ENCODE measurements around the gene BCAP29. TPM values are rescaled to one million over a fixed set of nuclear protein-coding genes. Genes with fewer than 3 reads are reported as not detected.

BCAP29 gene
- total and polyA plus RNA-seq, 4 experiments from 2014 or later: 17.0 to 34.8 (median 26.4) TPM

DNA sequence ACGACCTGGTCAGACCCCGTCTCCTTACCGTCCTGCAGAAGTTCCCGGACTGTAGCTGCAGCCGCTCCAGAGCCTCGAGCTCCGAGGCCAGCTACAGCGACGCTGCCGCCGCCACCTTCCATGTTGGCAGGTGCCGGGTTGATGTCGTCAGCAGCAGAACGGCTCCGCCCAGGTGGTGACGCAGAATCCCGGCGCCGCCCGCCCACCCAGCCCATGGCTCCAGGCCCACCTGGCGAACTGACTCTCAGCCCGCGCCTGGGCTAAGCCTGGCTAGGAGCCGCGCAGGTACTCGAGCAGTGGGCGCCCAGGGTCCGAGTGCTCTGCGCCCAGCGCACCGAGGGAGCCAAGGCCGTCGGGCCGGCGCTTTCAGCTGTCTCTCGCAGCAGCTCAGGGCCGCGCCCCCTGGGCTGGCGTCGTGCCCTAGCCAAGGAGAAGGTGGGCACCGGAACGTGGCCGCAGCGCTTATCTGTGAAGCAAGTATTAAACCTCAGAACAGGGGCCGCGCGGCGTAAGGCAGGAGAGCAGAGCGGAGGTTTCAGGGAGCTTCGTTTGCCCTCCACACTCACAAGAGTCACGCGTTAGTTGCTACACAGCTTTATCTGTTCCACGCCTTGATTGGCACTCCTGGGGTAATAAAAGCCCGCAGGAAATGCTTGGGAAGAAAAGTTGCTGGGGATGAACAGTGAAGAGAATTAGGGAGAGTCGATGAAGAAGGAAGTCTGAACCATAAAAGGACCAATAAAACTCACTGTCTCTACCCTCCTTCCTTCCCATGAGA lies 16.1 kb upstream of the BCAP29 start, which contains the start of the genes COG5 and DUS4L:
Gene COG5, minus strand, starts transcription at position 146 of the 778 bp plus-strand sequence. Its CDS starts 24 bp downstream, at position 122.
Gene DUS4L, plus strand, starts transcription at position 197 of the 778 bp plus-strand sequence. CDS start 3,100 bp downstream, outside the sequence.
- H3K4me3 Mint-ChIP-seq: peak within 1 kb of the TSS; percentile 85 to 95 (median 90)
- H3K36me3 ChIP-seq (ENCODE audit: insufficient read depth, low read length): no peaks in the 10 kb centered on the region
- peak within 1 kb of the TSS; percentile 76 to 85 for H3K4me3 ChIP-seq (ENCODE audit: low read length in 2 of 2)
- H3K4me1 Mint-ChIP-seq: peaks cover 50 to 66% (median 58%) of the 10 kb centered on the region in 4 donors
- intact Hi-C loops (cut with micrococcal nuclease): loop anchor here (1.0 to 10.0 kb wide), 7 partner anchors 16 to 1005 kb away; partner anchors contain the start of genes BCAP29, DLD, DNAJB9 and PIK3CG
- H3K27me3 Mint-ChIP-seq: no peaks in the 10 kb centered on the region
- no peaks in the 10 kb centered on the region for H3K27me3 ChIP-seq (ENCODE audit: insufficient read depth, low read length)
- H3K27ac Mint-ChIP-seq: peak within 1 kb of the TSS; percentile 92 to 99 (median 97)
- H3K4me1 ChIP-seq (ENCODE audit: insufficient read depth, low read length): peaks cover 56% of the 10 kb centered on the region
- POLR2A ChIA-PET (ENCODE audit: partially characterized antibody): interaction anchor here (1.0 to 3.3 kb wide), 10 partner anchors 9 to 395 kb away, joined by 3 to 28 read pairs (median 6); partner anchors contain the start of genes BCAP29, CBLL1, DLD and HBP1
- no peaks in the 10 kb centered on the region for H3K9me3 Mint-ChIP-seq
- H3K27ac ChIP-seq (ENCODE audit: low read depth, low read length): peak within 1 kb of the TSS; percentile 97
- DNase-seq: peak; percentile 83 to 86 (median 85)
- CTCF ChIA-PET (ENCODE audit: partially characterized antibody): interaction anchor here (0.9 to 1.5 kb wide), 5 partner anchors 77 to 316 kb away, joined by 3 to 7 read pairs (median 4); partner anchors contain the start of gene CBLL1
- peaks cover 8 to 18% of the 10 kb centered on the region in 2 donors for H3K36me3 Mint-ChIP-seq
- H3K9me3 ChIP-seq (ENCODE audit: control insufficient read depth in 1 of 2, low read length in 2 of 2): no peaks in the 10 kb centered on the region

DNA sequence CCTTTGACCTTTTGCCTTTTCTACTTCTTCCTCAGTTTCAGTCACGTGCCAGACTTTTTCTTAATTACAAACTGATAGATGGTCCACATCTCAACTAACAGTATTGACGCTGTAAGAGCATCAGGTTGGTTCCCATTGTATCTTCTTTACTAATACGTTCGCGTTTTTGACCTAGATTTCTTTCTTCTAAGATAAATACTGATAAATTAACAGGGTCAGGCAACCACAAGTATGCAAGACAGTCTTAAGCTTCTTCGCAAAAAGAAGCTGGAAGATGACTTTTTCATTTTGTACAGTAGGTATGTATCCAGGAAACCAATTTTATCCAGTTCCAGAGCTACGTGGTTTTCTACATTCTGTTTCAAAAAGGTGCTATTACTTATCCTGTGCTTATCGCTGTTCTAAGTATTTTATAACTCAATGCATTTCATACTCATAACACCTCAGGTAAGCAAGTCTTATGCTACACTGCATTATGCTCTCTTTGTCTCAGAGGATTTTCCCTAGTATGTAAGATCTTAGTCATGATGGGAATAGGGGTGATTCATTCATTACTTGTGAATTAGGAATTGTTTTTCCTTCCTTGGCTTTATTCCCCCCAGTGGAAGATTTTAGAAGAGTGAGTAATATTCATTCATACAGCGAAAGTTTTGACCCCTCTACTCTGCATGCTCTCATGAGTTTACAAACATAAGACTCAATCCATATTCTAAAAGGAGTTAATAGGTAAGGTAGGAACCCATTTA lies 15.3 kb upstream of the BCAP29 start:
- H3K27ac Mint-ChIP-seq: peak overlapping the region; percentile 92 to 99 (median 97)
- no peak for DNase-seq
- no peaks in the 10 kb centered on the region for H3K9me3 Mint-ChIP-seq
- peak overlapping the region; percentile 76 to 85 for H3K4me3 ChIP-seq (ENCODE audit: low read length in 2 of 2)
- no peaks in the 10 kb centered on the region for H3K27me3 Mint-ChIP-seq
- H3K4me3 Mint-ChIP-seq: peak overlapping the region; percentile 85 to 95 (median 90)
- H3K36me3 Mint-ChIP-seq: peaks cover 15 to 16% of the 10 kb centered on the region in 2 donors
- intact Hi-C loops (cut with micrococcal nuclease): loop anchor here (1.0 to 10.0 kb wide), 4 partner anchors 16 to 700 kb away; partner anchors contain the start of genes BCAP29, DLD and PIK3CG
- no peaks in the 10 kb centered on the region for H3K36me3 ChIP-seq (ENCODE audit: insufficient read depth, low read length)
- ChIA-PET POLR2A (ENCODE audit: partially characterized antibody) (interaction anchor here (1.2 to 3.3 kb wide), 8 partner anchors 9 to 396 kb away, joined by 3 to 28 read pairs (median 7); partner anchors contain the start of genes BCAP29, CBLL1, DLD and HBP1), CTCF (ENCODE audit: partially characterized antibody) (interaction anchor here (0.8 to 1.5 kb wide), 6 partner anchors 26 to 315 kb away, joined by 3 to 7 read pairs (median 4); partner anchors contain the start of gene CBLL1)
- H3K9me3 ChIP-seq (ENCODE audit: control insufficient read depth in 1 of 2, low read length in 2 of 2): no peaks in the 10 kb centered on the region
- H3K4me1 Mint-ChIP-seq: peaks cover 44 to 58% (median 51%) of the 10 kb centered on the region in 4 donors
- peak overlapping the region; percentile 97 for H3K27ac ChIP-seq (ENCODE audit: low read depth, low read length)
- H3K4me1 ChIP-seq (ENCODE audit: insufficient read depth, low read length): peaks cover 48% of the 10 kb centered on the region
- no peaks in the 10 kb centered on the region for H3K27me3 ChIP-seq (ENCODE audit: insufficient read depth, low read length)

DNA sequence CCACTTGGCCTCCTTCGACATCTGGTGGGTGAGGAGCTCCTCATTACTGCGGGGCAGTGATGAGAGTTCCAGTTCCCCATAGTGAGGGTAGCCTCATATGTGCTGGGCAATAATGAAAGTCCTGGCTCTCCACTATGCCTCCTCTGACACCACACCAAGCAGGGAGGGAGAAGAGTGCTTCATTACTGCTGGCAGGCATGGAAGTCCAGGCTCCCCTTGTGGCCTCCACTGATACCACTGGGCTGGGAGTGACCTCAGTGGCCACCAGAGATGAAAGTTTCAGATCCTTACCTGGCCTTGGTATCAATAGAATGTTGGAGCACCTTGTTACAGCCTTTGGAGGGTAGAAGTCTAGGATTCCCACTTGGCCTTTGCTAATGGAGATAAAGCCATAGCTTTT lies 9.7 kb upstream of the BCAP29 start:
- Histone ChIP-seq H3K27ac (ENCODE audit: low read depth, low read length) (no peak overlapping the region), H3K36me3 (ENCODE audit: insufficient read depth, low read length) (peaks cover 4% of the 10 kb centered on the region), H3K9me3 (ENCODE audit: control insufficient read depth in 1 of 2, low read length in 2 of 2) (no peaks in the 10 kb centered on the region), H3K27me3 (ENCODE audit: insufficient read depth, low read length) (no peaks in the 10 kb centered on the region), H3K4me1 (ENCODE audit: insufficient read depth, low read length) (peaks cover under 1% of the 10 kb centered on the region), H3K4me3 (ENCODE audit: low read length in 2 of 2) (no peak overlapping the region)
- no peak for DNase-seq
- peaks cover 4 to 8% (median 6%) of the 10 kb centered on the region in 4 donors for H3K4me1 Mint-ChIP-seq
- no peak overlapping the region for H3K4me3 Mint-ChIP-seq
- CTCF ChIA-PET (ENCODE audit: partially characterized antibody): no interaction called here
- H3K27ac Mint-ChIP-seq: no peak overlapping the region
- intact Hi-C loops (cut with micrococcal nuclease): no loop called here
- no peaks in the 10 kb centered on the region for H3K9me3 Mint-ChIP-seq
- H3K27me3 Mint-ChIP-seq: no peaks in the 10 kb centered on the region
- H3K36me3 Mint-ChIP-seq: peaks cover 23 to 26% of the 10 kb centered on the region in 2 donors
- POLR2A ChIA-PET (ENCODE audit: partially characterized antibody): no interaction called here

DNA sequence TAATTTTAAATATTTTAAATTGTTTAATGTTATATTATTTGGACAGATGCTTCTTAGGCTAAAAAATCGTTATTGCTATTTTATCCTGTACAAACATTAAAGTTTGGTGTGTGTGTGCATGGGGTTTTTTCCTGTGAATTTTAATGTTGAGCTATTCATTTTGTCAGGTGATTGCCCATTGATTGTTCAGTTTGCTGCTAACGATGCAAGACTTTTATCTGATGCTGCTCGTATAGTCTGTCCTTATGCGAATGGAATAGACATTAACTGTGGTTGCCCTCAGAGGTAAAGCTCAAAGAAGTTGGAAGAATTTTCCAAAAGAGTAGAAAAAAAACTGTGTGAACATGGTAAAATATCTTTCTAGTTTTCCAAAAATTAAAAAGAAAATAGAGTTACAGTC lies 6.5 kb upstream of the BCAP29 start:
- H3K9me3 Mint-ChIP-seq: no peaks in the 10 kb centered on the region
- intact Hi-C loops (cut with micrococcal nuclease): no loop called here
- POLR2A ChIA-PET (ENCODE audit: partially characterized antibody): interaction anchor here (0.6 kb wide), 1 partner anchor 9 kb away, joined by 3 read pairs; no protein-coding TSS in a partner anchor
- H3K27ac Mint-ChIP-seq: no peak overlapping the region
- no peaks in the 10 kb centered on the region for H3K4me1 ChIP-seq (ENCODE audit: insufficient read depth, low read length)
- CTCF ChIA-PET (ENCODE audit: partially characterized antibody): no interaction called here
- peaks cover 0 to 3% (median under 1%) of the 10 kb centered on the region in 4 donors for H3K4me1 Mint-ChIP-seq
- H3K4me3 ChIP-seq (ENCODE audit: low read length in 2 of 2): no peak overlapping the region
- no peaks in the 10 kb centered on the region for H3K27me3 Mint-ChIP-seq
- H3K36me3 Mint-ChIP-seq: peaks cover 18 to 21% of the 10 kb centered on the region in 2 donors
- H3K36me3 ChIP-seq (ENCODE audit: insufficient read depth, low read length): peaks cover 4% of the 10 kb centered on the region
- no peak overlapping the region for H3K27ac ChIP-seq (ENCODE audit: low read depth, low read length)
- H3K9me3 ChIP-seq (ENCODE audit: control insufficient read depth in 1 of 2, low read length in 2 of 2): no peaks in the 10 kb centered on the region
- DNase-seq: no peak
- no peaks in the 10 kb centered on the region for H3K27me3 ChIP-seq (ENCODE audit: insufficient read depth, low read length)
- H3K4me3 Mint-ChIP-seq: no peak overlapping the region

DNA sequence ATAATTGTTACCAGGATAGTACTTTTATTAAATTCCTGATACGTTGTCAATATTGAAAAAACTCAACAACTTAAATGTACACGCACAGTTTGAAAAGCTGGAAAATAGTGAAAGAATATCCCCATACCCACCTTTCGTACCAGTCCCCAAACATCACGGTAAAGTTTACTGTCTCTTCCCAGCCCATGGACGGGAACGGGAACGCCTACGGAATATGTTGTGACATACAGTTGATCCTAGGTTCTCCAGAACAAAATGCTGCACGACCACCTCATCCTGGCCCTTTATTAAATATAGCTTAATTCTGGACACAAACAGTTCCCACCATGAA lies 527 bp upstream of the BCAP29 start:
- POLR2A ChIA-PET (ENCODE audit: partially characterized antibody): interaction anchor here (0.6 to 1.9 kb wide), 6 partner anchors 15 to 411 kb away, joined by 3 to 28 read pairs (median 5); partner anchors contain the start of genes CBLL1, COG5, DUS4L and HBP1
- Mint-ChIP-seq H3K9me3 (no peaks in the 10 kb centered on the region), H3K4me3 (peak overlapping the region; percentile 84 to 94 (median 92)), H3K27ac (peak overlapping the region; percentile 71 to 96 (median 94)), H3K36me3 (peaks cover 0 to 5% of the 10 kb centered on the region in 2 donors), H3K27me3 (no peaks in the 10 kb centered on the region), H3K4me1 (peaks cover 15 to 25% (median 19%) of the 10 kb centered on the region in 4 donors)
- H3K9me3 ChIP-seq (ENCODE audit: control insufficient read depth in 1 of 2, low read length in 2 of 2): no peaks in the 10 kb centered on the region
- peak overlapping the region; percentile 37 to 74 for H3K4me3 ChIP-seq (ENCODE audit: low read length in 2 of 2)
- H3K4me1 ChIP-seq (ENCODE audit: insufficient read depth, low read length): peaks cover 25% of the 10 kb centered on the region
- H3K36me3 ChIP-seq (ENCODE audit: insufficient read depth, low read length): no peaks in the 10 kb centered on the region
- intact Hi-C loops (cut with micrococcal nuclease): loop anchor here (5.0 kb wide), 1 partner anchor 163 kb away; the partner anchor contains the start of gene CBLL1
- no peaks in the 10 kb centered on the region for H3K27me3 ChIP-seq (ENCODE audit: insufficient read depth, low read length)
- CTCF ChIA-PET (ENCODE audit: partially characterized antibody): interaction anchor here (0.9 to 1.1 kb wide), 2 partner anchors 164 to 168 kb away, joined by 3 read pairs; no protein-coding TSS in a partner anchor
- peak overlapping the region; percentile 54 for H3K27ac ChIP-seq (ENCODE audit: low read depth, low read length)
- no peak for DNase-seq

DNA sequence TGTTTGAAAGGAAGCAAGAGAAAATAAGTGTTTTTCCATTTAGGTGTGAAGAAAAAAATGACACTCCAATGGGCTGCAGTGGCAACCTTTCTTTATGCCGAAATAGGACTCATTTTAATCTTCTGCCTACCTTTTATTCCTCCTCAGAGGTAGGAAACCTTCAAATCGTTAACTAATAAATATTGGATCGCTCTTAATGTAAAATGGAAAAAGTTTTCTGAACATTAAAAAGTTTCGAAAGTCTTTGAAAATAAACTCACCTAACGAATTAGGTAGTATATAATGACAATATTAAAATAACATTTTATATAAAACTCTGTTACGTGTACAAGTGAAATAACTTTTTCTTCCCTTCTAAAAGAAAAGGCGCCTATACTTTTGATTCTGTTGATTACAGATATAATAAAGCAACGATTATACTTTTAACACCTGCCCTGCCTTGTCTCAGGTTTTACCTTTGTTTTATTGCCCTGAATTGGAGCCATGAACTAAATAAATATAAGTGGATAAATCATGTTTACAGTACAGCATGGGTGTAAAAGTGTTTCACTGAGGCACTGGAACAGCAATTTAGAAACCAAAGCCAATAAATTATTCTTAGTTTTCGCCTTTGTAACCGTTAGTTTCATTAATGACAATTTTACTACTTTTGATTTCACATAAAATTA lies 804 bp downstream of the BCAP29 start:
- Mint-ChIP-seq H3K4me1 (peaks cover 15 to 25% (median 19%) of the 10 kb centered on the region in 4 donors), H3K9me3 (no peaks in the 10 kb centered on the region), H3K27ac (peak overlapping the region; percentile 5 to 88 (median 78)), H3K36me3 (peaks cover 8 to 11% of the 10 kb centered on the region in 2 donors), H3K27me3 (no peaks in the 10 kb centered on the region), H3K4me3 (peak overlapping the region; percentile 66 to 92 (median 84))
- no peaks in the 10 kb centered on the region for H3K27me3 ChIP-seq (ENCODE audit: insufficient read depth, low read length)
- intact Hi-C loops (cut with micrococcal nuclease): loop anchor here (1.0 kb wide), 1 partner anchor 17 kb away; no protein-coding TSS in a partner anchor
- peak in 1 of 5 donors; percentile 15 for DNase-seq
- no peaks in the 10 kb centered on the region for H3K36me3 ChIP-seq (ENCODE audit: insufficient read depth, low read length)
- no peaks in the 10 kb centered on the region for H3K9me3 ChIP-seq (ENCODE audit: control insufficient read depth in 1 of 2, low read length in 2 of 2)
- ChIA-PET CTCF (ENCODE audit: partially characterized antibody) (no interaction called here), POLR2A (ENCODE audit: partially characterized antibody) (interaction anchor here (0.7 to 1.9 kb wide), 4 partner anchors 16 to 412 kb away, joined by 3 to 28 read pairs (median 8); partner anchors contain the start of genes CBLL1, COG5, DUS4L and HBP1)
- peak overlapping the region; percentile 43 to 74 for H3K4me3 ChIP-seq (ENCODE audit: low read length in 2 of 2)
- peak overlapping the region; percentile 54 for H3K27ac ChIP-seq (ENCODE audit: low read depth, low read length)
- peaks cover 25% of the 10 kb centered on the region for H3K4me1 ChIP-seq (ENCODE audit: insufficient read depth, low read length)

All from CD4-positive, alpha-beta memory T cell (primary cell).